Stimulated activated CD8-positive, alpha-beta memory T cell treated with anti-CD3 and anti-CD28 coated beads, Interleukin-7, amount 100 ng/mL, for 4 hours (primary cell): ENCODE results near the gene ANKRD39.
A peak's percentile ranks its signal among the peaks of the same experiment; 100 is the strongest.
"Not testable (repeated sequence)": the region's sequence is repeated elsewhere in the genome, so short reads cannot be mapped to it uniquely, and the experiment has no call there.

ENCODE experiments used
- DNase-seq, 2 donors: peaks; one replicate each; pipeline ENCODE4 v3.0.0-alpha.2; 2020; ENCODE audit warnings: low read depth in 2 of 2

ANKRD39 gene

GRCh38 chr2:96808176-96808837, 49.5 kb downstream of the ANKRD39 start:
- no peak for DNase-seq

GRCh38 chr2:96807127-96807471, 50.7 kb downstream of the ANKRD39 start:
- DNase-seq: no peak

GRCh38 chr2:96806468-96807126, 51.2 kb downstream of the ANKRD39 start:
- DNase-seq: peak in 1 of 2 donors; percentile 23

- not testable (repeated sequence) for DNase-seq
Measured at GRCh38 chr2:96805946-96806345, 51.9 kb downstream of the ANKRD39 start.

- no peak for DNase-seq
Measured at GRCh38 chr2:96804986-96805385, 52.8 kb downstream of the ANKRD39 start.

- no peak for DNase-seq
Measured at GRCh38 chr2:96802721-96803120, 55.1 kb downstream of the ANKRD39 start.

GRCh38 chr2:96801786-96802595, 55.8 kb downstream of the ANKRD39 start:
- DNase-seq: peak in 1 of 2 donors; percentile 31

GRCh38 chr2:96801005-96801785, 56.6 kb downstream of the ANKRD39 start:
- peak; percentile 40 to 59 for DNase-seq

- DNase-seq: no peak
Measured at GRCh38 chr2:96800061-96801004, 57.5 kb downstream of the ANKRD39 start.

- DNase-seq: no peak
Measured at GRCh38 chr2:96799623-96799935, 58.2 kb downstream of the ANKRD39 start.

- no peak for DNase-seq
Measured at GRCh38 chr2:96798733-96799622, 58.8 kb downstream of the ANKRD39 start.
